Ovary (tissue), 3 donors: ENCODE data around the gene UNC5C.

Experiments
- CTCF ChIP-seq, 3 donors: fragments of 450-650 bp in 2 of 3; fragments of 200-600 bp in 1 of 3; IDR thresholded peaks; one replicate each; pipeline versions ENCODE4 v1.5.1 to v1.8.0; 2016 to 2022; ENCODE audit warnings: antibody characterized with exemption in 3 of 3, mild to moderate bottlenecking in 1 of 3
- POLR2A ChIP-seq: fragments of 450-650 bp; IDR thresholded peaks from one replicate; pipeline ENCODE4 v1.6.1; 2017; ENCODE audit warnings: antibody characterized with exemption, mild to moderate bottlenecking, moderate library complexity
- donor health status: DM: no; HTN: no; CAD: no.

GRCh38 chr4:95158045-95158444, 390.7 kb downstream of the UNC5C start:
- TF ChIP-seq CTCF (IDR thresholded peaks at IDR 0.05) (no peak), POLR2A (no peak)
